Measurements from ENCODE around the gene VPS16. TPM values are rescaled to one million over a fixed set of nuclear protein-coding genes. Genes with fewer than 3 reads are reported as not detected.

Gene VPS16
- total and polyA plus RNA-seq, 8 donors: 5.8 to 53.0 (median 23.3) TPM

DNA sequence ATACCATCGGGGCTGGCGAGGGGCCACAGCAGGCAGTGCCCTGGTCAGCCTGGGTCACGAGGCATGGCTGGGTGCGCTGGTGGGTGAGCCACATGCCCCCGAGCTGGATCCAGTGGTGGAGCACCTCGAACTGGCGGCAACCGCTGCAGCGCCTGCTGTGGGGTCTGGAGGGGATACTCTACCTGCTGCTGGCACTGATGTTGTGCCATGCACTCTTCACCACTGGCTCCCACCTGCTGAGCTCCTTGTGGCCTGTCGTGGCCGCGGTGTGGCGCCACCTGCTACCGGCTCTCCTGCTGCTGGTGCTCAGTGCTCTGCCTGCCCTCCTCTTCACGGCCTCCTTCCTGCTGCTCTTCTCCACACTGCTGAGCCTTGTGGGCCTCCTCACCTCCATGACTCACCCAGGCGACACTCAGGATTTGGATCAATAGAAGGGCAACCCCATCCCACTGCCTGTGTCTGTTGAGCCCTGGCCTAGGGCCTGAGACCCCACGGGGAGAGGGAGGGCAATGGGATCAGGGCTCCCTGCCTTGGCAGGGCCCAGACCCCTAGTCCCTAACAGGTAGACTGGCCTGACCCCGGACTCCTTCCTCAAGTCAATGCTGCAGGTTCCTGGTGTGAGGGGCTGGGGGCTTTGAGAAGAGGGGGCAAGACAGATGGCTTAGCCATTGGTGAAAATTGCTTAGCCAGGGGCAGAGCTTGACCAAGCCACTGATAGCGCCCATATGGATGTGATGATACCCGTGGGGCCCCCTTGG lies 23.8 kb upstream of the VPS16 start:
- intact Hi-C loops (cut with DNase I; ENCODE audit: low total_unique reads): no loop called here
- peak overlapping the region in 1 of 5 donors; percentile 27 for H3K27ac ChIP-seq
- DNase-seq: no peak
- H3K4me3 ChIP-seq: no peak overlapping the region
- H3K4me1 ChIP-seq: peaks cover 4 to 23% (median 16%) of the 10 kb centered on the region in 4 donors
- H3K36me3 ChIP-seq: no peaks in the 10 kb centered on the region
- TF ChIP-seq CTCF (IDR thresholded peaks at IDR 0.05): no peak
- no peak for TF ChIP-seq POLR2A (IDR thresholded peaks at IDR 0.05)
- no peak for TF ChIP-seq EP300 (IDR thresholded peaks at IDR 0.05)
- TF ChIP-seq POLR2AphosphoS5 (IDR thresholded peaks at IDR 0.05): no peak
- peaks cover 0 to 13% (median 8%) of the 10 kb centered on the region in 4 donors for H3K9me3 ChIP-seq
- 72 to 77% (median 75%) methylated on average over 11 to 20 of the region's 20 CpGs for WGBS, 5 donors
- peaks cover 6 to 70% (median 18%) of the 10 kb centered on the region in 3 donors for H3K27me3 ChIP-seq

DNA sequence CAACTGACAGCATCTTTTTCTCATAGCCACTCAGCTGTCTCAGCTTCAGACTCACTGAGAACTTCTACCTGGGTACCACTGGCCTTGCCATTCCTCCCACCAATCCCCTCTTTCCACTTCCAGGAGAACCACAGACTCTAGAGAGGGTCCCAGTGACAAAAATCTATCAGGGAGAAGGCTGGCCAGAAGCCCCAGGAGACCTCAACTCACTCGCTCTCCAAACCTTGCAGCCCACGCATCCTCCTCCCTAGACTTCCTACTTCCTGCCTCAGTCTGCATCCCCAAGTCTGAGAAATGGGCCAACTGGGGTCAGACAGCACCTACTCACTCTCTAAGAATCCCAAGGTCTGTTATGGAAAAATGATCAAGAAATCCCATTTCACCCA lies 23.2 kb upstream of the VPS16 start:
- Histone ChIP-seq H3K27me3 (peaks cover 6 to 70% (median 24%) of the 10 kb centered on the region in 3 donors), H3K4me3 (no peak overlapping the region), H3K4me1 (peaks cover 4 to 23% (median 16%) of the 10 kb centered on the region in 4 donors), H3K27ac (peak overlapping the region in 1 of 5 donors; percentile 27), H3K9me3 (peaks cover 0 to 8% (median 5%) of the 10 kb centered on the region in 4 donors), H3K36me3 (no peaks in the 10 kb centered on the region)
- WGBS, 5 donors: 83 to 97% (median 96%) methylated on average over 2 of the region's 2 CpGs
- no peak for TF ChIP-seq EP300 (IDR thresholded peaks at IDR 0.05)
- TF ChIP-seq POLR2AphosphoS5 (IDR thresholded peaks at IDR 0.05): no peak
- intact Hi-C loops (cut with DNase I; ENCODE audit: low total_unique reads): no loop called here
- DNase-seq: no peak

GRCh38 chr20:2817891-2818595 lies 22.5 kb upstream of the VPS16 start:
- TF ChIP-seq POLR2AphosphoS5 (IDR thresholded peaks at IDR 0.05) (no peak), POLR2A (IDR thresholded peaks at IDR 0.05) (no peak), EP300 (IDR thresholded peaks at IDR 0.05) (no peak), CTCF (IDR thresholded peaks at IDR 0.05) (no peak)
- no peak overlapping the region for H3K4me3 ChIP-seq
- H3K27ac ChIP-seq: peak overlapping the region in 1 of 5 donors; percentile 27
- H3K36me3 ChIP-seq: no peaks in the 10 kb centered on the region
- DNase-seq: no peak
- H3K9me3 ChIP-seq: peaks cover 0 to under 1% (median 0%) of the 10 kb centered on the region in 4 donors
- H3K4me1 ChIP-seq: peaks cover 4 to 23% (median 16%) of the 10 kb centered on the region in 4 donors
- peaks cover 6 to 64% (median 24%) of the 10 kb centered on the region in 3 donors for H3K27me3 ChIP-seq
- intact Hi-C loops (cut with DNase I; ENCODE audit: low total_unique reads): no loop called here
- WGBS, 5 donors: 65 to 78% (median 77%) methylated on average over 7 of the region's 7 CpGs

GRCh38 chr20:2820084-2820895 lies 20.3 kb upstream of the VPS16 start:
- Histone ChIP-seq H3K9me3 (no peaks in the 10 kb centered on the region), H3K4me1 (peaks cover 4 to 19% (median 15%) of the 10 kb centered on the region in 4 donors), H3K27ac (no peak overlapping the region), H3K36me3 (no peaks in the 10 kb centered on the region), H3K4me3 (no peak overlapping the region), H3K27me3 (peaks cover 6 to 60% (median 24%) of the 10 kb centered on the region in 3 donors)
- DNase-seq: peak in 1 of 2 donors; percentile 53
- intact Hi-C loops (cut with DNase I; ENCODE audit: low total_unique reads): no loop called here
- WGBS, 5 donors: 22 to 34% (median 27%) methylated on average over 32 of the region's 32 CpGs
- TF ChIP-seq POLR2AphosphoS5 (IDR thresholded peaks at IDR 0.05) (no peak), POLR2A (IDR thresholded peaks at IDR 0.05) (no peak), CTCF (IDR thresholded peaks at IDR 0.05) (no peak), EP300 (IDR thresholded peaks at IDR 0.05) (no peak)

All from stomach (tissue), 9 donors.